Thymus (tissue), 11 donors: ENCODE results near the gene SSU72. TPM values are rescaled to one million over a fixed set of nuclear protein-coding genes. Genes with fewer than 3 reads are reported as not detected.
"Not testable (repeated sequence)": the region's sequence is repeated elsewhere in the genome, so short reads cannot be mapped to it uniquely, and the experiment has no call there.

Source experiments
- DNase-seq, 9 donors: peaks; one replicate each; pipeline ENCODE4 v3.0.0-alpha.2; 2013; ENCODE audit warnings: low spot score in 9 of 9, low read depth in 6 of 9, missing footprints in 1 of 9
- H3K27ac ChIP-seq, 2 donors: one replicate each; pipeline ENCODE4 v1.5.1; 2013; ENCODE audit warnings: control low read depth in 1 of 2, low read depth in 1 of 2, low read length in 1 of 2, mild to moderate bottlenecking in 1 of 2, moderate library complexity in 1 of 2
- H3K27me3 ChIP-seq, 2 donors: one replicate each; pipeline ENCODE4 v1.5.1; 2013; ENCODE audit warnings: low read length in 1 of 2; ENCODE audit not compliant: control insufficient read depth in 2 of 2, insufficient read depth in 1 of 2
- H3K36me3 ChIP-seq, 2 donors: one replicate each; pipeline ENCODE4 v1.5.1; 2013; ENCODE audit warnings: low read length in 1 of 2, mild to moderate bottlenecking in 1 of 2, moderate library complexity in 1 of 2; ENCODE audit not compliant: control insufficient read depth in 2 of 2, insufficient read depth in 2 of 2
- H3K4me1 ChIP-seq, 2 donors: one replicate each; pipeline ENCODE4 v1.5.1; 2013; ENCODE audit warnings: low read length in 2 of 2; ENCODE audit not compliant: control insufficient read depth in 2 of 2, insufficient read depth in 2 of 2
- H3K4me3 ChIP-seq, 2 donors: one replicate each; pipeline ENCODE4 v1.5.1; 2013; ENCODE audit warnings: low read length in 2 of 2, control low read depth in 1 of 2, mild to moderate bottlenecking in 1 of 2
- H3K9me3 ChIP-seq, 2 donors: one replicate each; pipeline ENCODE4 v1.5.1; 2013; ENCODE audit warnings: low read length in 1 of 2, mild to moderate bottlenecking in 1 of 2; ENCODE audit not compliant: control insufficient read depth in 2 of 2, insufficient read depth in 1 of 2
- WGBS: extraction: QIAGEN DNeasy Blood & Tissue Kit; methylation state at CpG from one replicate; pipeline ENCODE4 v1.1.7; 2013; 5-methylcytosine and 5-hydroxymethylcytosine counted together
- polyA plus RNA-seq: library from polyadenylated mRNA; stranded (reverse); fragments of 200-250 nt; gene quantifications from one replicate; pipeline ENCODE4 v1.2.3, GENCODE V29; 2013
- total RNA-seq: library from RNA; stranded (reverse); fragments of 120-200 nt; gene quantifications from one replicate; pipeline ENCODE4 v1.2.4, GENCODE V29; 2013
- donor health status: healthy.

SSU72 gene
- total and polyA plus RNA-seq, 2 donors, result 47.8 to 109 TPM

DNA sequence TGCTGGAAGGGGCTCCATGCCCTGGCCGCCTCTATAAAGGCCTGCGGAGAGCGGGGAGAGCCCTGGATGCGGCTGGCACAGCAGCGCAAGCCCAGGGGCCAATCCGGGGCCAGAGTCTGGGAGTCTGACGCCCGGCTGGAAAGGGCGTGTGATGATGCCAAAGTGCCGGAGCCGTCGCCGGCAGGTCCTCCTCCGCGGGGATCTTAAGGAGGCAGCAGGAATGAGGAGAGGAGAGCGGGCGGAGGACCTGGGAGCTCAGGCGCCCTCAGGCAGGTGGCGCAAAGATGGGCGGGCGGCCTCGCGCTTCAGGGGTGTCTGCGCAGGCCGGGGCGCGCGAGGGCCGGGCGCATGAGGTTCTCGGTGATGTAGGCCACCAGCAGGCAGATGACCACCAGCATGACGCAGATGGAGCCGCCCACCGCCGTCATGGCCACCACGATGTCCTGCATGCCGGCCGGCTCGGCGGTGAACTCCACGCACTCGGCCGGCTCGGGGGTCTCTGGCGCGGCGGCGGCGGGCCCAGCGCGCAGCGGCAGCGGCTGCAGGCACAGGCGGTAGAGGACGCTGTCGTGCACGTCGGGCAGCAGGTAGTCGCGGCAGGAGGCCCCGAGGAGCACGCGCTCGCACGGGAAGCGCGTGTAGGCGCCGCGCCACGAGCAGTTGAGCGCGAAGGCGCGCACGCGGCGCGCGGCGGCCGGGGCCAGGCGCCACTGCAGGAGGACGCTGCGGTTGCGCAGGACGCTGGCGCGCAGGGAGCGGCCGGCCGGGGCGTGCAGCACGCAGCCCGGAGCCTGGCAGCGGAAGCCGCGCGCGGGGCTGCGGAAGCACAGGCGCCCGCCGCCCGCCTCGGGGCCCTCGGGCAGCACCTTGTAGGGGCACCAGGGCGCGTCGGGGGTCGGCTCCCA is 24.6 kb upstream of the SSU72 start:
- H3K36me3 ChIP-seq, result no peaks in the 10 kb centered on the region
- H3K27me3 ChIP-seq, result peaks cover 52 to 90% of the 10 kb centered on the region in 2 donors
- H3K4me3 ChIP-seq, result peak overlapping the region in 1 of 2 donors; percentile 54
- no peak overlapping the region for H3K27ac ChIP-seq
- peaks cover 2 to 7% of the 10 kb centered on the region in 2 donors for H3K4me1 ChIP-seq
- peak in 2 of 9 donors; percentile 37 to 46 for DNase-seq
- H3K9me3 ChIP-seq, result peaks cover 0 to 4% of the 10 kb centered on the region in 2 donors
- WGBS, result 18% methylated on average over 111 of the region's 111 CpGs

DNA sequence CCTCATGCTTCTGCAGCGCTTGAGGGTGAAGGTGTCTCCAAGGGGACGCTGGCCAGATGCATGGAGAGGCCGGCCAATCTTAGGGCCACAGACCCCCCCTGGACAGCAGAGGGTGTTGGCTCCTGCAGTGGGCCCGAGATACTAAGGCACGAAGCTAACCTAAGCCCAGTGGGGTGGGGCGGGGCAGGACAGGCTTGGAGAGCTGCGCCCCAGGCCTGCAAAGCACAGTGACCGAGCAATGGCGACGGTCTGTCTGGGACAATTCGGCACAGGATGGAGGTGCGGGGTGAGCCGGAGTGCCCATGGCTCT is 24.0 kb upstream of the SSU72 start:
- H3K27me3 ChIP-seq, result peaks cover 52 to 91% of the 10 kb centered on the region in 2 donors
- H3K36me3 ChIP-seq, result no peaks in the 10 kb centered on the region
- WGBS, result 96% methylated on average over 13 of the region's 13 CpGs
- H3K9me3 ChIP-seq, result peaks cover 0 to 4% of the 10 kb centered on the region in 2 donors
- H3K27ac ChIP-seq, result no peak overlapping the region
- H3K4me3 ChIP-seq, result no peak overlapping the region
- peaks cover 2 to 7% of the 10 kb centered on the region in 2 donors for H3K4me1 ChIP-seq
- no peak for DNase-seq

DNA sequence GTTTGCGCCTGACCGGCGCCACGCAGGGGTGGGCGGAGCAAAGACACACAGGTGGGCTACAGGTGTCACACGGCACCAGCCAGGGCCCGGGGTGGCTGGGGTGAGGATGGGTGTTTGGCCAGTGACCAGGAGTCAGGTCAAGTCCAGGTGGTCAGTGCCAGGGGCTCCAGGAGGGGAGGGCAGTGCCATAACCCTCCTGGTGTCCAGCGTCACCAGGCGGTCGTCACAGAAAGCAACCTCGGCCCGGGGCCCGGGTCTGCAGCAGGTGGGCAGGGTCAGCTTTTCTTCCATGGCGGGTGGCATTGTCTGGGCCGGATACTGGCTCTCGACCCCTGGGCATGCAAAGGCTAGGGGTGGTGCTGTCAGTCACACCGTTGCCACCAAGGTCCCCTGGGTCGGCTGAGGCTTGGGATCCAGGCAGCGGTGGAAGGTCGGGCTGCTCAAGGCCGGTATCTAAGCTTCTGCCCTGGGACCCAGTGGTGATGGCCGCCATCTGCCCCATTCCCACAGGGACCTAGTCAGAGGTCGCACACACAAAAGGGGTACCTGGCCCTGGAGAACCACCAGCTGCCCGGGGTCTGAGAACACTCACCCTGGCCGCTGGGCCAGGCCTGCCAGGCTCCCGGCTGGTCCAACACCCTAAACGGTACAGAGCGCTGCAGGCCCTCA is 23.5 kb upstream of the SSU72 start:
- Histone ChIP-seq H3K27ac (no peak overlapping the region), H3K4me3 (no peak overlapping the region), H3K27me3 (peaks cover 52 to 88% of the 10 kb centered on the region in 2 donors), H3K9me3 (peaks cover 0 to 4% of the 10 kb centered on the region in 2 donors), H3K4me1 (peaks cover 2 to 7% of the 10 kb centered on the region in 2 donors), H3K36me3 (no peaks in the 10 kb centered on the region)
- WGBS, result 95% methylated on average over 28 of the region's 28 CpGs
- no peak for DNase-seq

DNA sequence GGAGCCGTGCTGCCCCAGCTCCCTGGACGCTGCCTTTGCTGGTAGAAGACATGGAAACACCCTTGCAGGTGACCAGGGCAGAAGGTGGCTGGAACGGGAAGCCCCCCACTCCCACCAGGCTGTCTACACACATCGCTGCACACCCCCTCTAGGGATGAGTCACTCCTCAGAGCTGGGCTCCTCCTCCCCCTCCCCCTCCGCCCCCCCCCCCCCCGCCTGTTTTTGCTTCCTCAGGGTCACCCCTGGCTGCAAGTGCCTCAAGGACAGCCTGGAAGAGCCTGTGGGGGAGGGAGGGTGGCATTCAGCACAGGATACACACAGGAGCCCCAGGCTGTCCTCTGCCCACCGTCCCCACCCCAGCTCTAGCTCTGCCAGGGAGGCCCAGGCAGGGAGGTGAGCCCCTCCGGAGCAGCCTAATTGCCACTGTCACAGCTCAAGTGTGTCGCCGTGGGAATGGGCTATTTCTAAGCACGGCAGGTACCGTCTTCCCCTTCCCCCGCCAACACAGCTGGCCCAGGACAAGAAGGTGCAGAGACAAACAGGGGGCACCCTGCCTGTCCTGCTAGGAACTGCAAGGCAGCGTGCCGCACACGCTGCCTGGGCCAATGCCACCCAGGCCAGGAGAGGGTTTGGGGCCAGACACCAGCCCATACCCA is 22.7 kb upstream of the SSU72 start:
- H3K27me3 ChIP-seq, result peaks cover 52 to 81% of the 10 kb centered on the region in 2 donors
- WGBS, result 47% methylated on average over 14 of the region's 16 CpGs
- no peak overlapping the region for H3K27ac ChIP-seq
- no peak for DNase-seq
- peaks cover 0 to 4% of the 10 kb centered on the region in 2 donors for H3K9me3 ChIP-seq
- no peak overlapping the region for H3K4me3 ChIP-seq
- H3K4me1 ChIP-seq, result peaks cover 2 to 7% of the 10 kb centered on the region in 2 donors
- no peaks in the 10 kb centered on the region for H3K36me3 ChIP-seq

DNA sequence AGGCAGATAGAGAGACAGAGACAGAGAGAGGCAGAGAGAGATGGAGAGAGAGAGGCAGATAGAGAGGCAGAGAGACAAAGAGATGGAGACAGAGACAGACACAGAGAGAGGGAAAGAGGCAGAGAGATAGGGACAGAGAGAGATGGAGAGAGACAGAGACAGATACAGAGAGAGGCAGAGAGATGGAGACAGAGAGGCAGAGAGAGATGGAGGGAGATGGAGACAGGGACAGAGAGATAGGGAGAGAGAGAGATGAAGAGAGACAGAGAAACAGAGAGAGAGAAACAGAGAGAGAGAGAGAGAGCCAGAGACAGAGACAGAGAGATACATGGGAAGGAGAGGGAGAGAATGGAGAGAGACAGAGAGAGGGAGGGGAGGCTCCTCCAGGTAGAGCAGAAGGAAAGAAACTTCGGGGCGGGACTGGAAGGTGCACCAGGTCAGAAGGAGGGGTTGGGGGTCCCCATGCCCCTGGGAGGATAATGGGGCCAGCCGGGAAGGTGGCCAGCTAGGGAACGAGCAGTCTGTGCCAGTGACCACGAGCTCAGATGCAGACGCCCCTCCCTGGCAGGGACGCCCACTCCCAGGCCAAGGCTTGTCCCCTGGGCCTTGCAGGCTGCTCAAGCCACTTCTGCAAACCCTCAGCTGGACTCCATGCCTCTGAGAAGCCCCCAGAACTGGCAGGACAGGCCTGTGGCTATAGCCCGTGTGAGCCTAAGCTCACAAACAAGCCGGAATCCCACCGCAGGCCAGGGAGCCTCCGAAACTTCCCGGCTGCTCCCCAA is 22.0 kb upstream of the SSU72 start:
- H3K27me3 ChIP-seq, result peaks cover 47 to 73% of the 10 kb centered on the region in 2 donors
- H3K4me3 ChIP-seq, result no peak overlapping the region
- H3K4me1 ChIP-seq, result peaks cover 2 to 7% of the 10 kb centered on the region in 2 donors
- no peak for DNase-seq
- H3K9me3 ChIP-seq, result peaks cover 0 to 4% of the 10 kb centered on the region in 2 donors
- H3K27ac ChIP-seq, result no peak overlapping the region
- H3K36me3 ChIP-seq, result no peaks in the 10 kb centered on the region
- WGBS, result 57% methylated on average over 12 of the region's 12 CpGs

DNA sequence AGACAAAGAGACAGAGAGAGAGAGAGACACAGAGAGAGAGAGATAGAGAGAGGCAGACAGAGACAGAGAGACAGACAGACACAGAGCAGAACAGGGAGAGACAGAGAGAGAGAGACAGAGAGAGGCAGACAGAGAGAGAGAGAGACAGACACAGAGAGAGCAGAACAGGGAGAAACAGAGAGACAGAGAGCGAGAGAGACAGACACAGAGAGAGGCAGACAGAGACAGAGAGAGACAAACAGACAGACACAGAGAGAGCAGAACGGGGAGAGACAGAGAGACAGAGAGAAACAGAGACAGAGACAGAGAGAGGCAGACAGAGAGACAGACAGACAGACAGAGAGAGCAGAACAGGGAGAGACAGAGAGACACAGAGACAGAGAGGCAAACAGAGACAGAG is 20.7 kb upstream of the SSU72 start:
- 90% methylated on average over 2 of the region's 2 CpGs for WGBS
- H3K27ac ChIP-seq, H3K4me3 ChIP-seq, H3K9me3 ChIP-seq, DNase-seq, H3K36me3 ChIP-seq, H3K4me1 ChIP-seq: not testable (repeated sequence)
- H3K27me3 ChIP-seq, result peaks cover 34 to 60% of the 10 kb centered on the region in 2 donors

DNA sequence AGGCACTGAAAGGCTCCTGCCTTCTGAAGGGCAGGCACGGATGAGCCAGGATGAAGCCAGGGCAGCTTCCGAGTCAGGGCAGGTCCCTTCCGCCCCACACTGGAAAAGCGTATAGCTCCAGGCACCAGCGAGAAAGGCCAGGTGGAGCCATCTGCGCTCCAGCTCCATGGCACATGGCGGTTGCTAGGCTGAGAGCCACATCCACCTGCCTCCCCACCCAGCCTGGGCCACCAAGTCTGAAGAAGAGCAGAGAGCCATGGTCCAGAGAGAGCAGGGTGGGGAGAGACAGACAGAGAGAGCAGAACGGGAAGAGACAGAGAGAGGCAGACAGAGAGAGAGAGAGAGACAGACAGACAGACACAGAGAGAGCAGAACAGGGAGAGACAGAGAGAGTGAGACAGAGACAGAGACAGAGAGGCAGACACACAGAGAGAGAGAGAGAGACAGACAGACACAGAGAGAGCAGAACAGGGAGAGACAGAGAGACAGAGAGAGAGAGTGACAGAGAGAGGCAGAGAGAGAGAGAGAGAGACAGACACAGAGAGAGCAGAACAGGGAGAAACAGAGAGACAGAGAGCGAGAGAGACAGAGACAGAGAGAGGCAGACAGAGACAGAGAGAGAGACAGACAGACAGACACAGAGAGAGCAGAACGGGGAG is 20.1 kb upstream of the SSU72 start:
- H3K27ac ChIP-seq, result no peak overlapping the region
- H3K9me3 ChIP-seq, result no peaks in the 10 kb centered on the region
- peaks cover 28 to 58% of the 10 kb centered on the region in 2 donors for H3K27me3 ChIP-seq
- no peak overlapping the region for H3K4me3 ChIP-seq
- WGBS, result 84% methylated on average over 10 of the region's 10 CpGs
- peaks cover 0 to 6% of the 10 kb centered on the region in 2 donors for H3K4me1 ChIP-seq
- H3K36me3 ChIP-seq, result no peaks in the 10 kb centered on the region
- no peak for DNase-seq

DNA sequence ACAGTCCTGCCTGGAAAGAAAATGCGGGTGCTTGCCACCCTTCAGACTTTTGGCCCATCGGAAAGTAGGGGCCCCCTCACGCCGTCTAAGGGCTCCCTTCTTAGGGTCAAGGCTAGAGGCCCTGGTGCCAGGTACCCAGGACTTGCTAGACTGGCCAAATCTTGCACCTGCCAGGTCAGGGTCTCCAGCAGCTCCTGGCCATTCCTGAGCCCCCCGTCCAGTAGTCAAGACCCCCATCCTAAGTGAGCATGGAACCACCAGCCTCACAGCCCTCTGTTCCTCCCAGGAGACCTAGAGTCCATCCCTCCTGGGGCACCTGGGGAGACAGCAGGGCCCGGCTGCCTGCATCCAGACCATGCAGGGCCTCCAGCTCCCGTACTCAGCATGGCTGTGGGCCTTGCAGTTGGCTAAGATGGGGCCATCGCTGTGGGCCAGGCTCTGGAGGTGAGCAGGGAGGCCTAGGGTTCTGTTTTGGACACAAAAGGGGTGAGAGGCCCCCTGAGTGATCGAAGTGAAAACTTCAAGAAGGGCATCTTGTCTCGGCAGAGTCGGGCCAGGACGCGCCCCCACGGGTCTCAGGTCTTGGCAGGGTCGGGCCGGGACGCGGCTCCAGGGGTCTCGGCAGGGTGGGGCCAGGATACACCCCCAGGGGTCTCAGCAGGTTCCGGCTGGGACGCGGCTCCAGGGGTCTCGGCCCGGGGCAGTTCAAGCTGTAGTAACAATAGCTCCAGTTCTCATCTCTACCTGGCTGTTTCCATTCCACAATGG is 19.4 kb upstream of the SSU72 start:
- no peaks in the 10 kb centered on the region for H3K36me3 ChIP-seq
- H3K27me3 ChIP-seq, result peaks cover 21 to 55% of the 10 kb centered on the region in 2 donors
- 93% methylated on average over 24 of the region's 24 CpGs for WGBS
- H3K27ac ChIP-seq, result no peak overlapping the region
- no peaks in the 10 kb centered on the region for H3K9me3 ChIP-seq
- no peak overlapping the region for H3K4me3 ChIP-seq
- H3K4me1 ChIP-seq, result no peaks in the 10 kb centered on the region
- DNase-seq, result no peak
